Stimulated activated CD4-positive, alpha-beta T cell treated with anti-CD3 and anti-CD28 coated beads, Interleukin-1b, Interleukin-23, amount 100 ng/mL, for 48 hours (primary cell): Measurements from ENCODE around the gene CD33.
"Not testable (repeated sequence)": the region's sequence is repeated elsewhere in the genome, so short reads cannot be mapped to it uniquely, and the experiment has no call there.

Experiments used
- DNase-seq: peaks from one replicate; pipeline ENCODE4 v3.0.0-alpha.2; 2020

The CD33 gene

GRCh38 chr19:51224898-51225393, at the start of gene CD33:
Gene CD33, plus strand, starts transcription at chr19:51225080. Its CDS starts 39 bp downstream, at chr19:51225119.
- DNase-seq: not testable (repeated sequence)

- no peak for DNase-seq
Observed at GRCh38 chr19:51179256-51179655, 45.6 kb upstream of the CD33 start.

- no peak for DNase-seq
Observed at GRCh38 chr19:51181377-51181912, 43.4 kb upstream of the CD33 start.

GRCh38 chr19:51181913-51182419, 42.9 kb upstream of the CD33 start:
- DNase-seq: peak; percentile 44

GRCh38 chr19:51183629-51184028, 41.3 kb upstream of the CD33 start:
- DNase-seq: no peak

GRCh38 chr19:51185069-51185867, 39.6 kb upstream of the CD33 start:
- DNase-seq: no peak

GRCh38 chr19:51185868-51186215, 39.0 kb upstream of the CD33 start:
- DNase-seq: no peak

- DNase-seq: no peak
Observed at GRCh38 chr19:51186323-51186722, 38.6 kb upstream of the CD33 start.

- DNase-seq: no peak
Observed at GRCh38 chr19:51187395-51188226, 37.3 kb upstream of the CD33 start.

GRCh38 chr19:51188227-51188559, 36.7 kb upstream of the CD33 start:
- DNase-seq: no peak

- no peak for DNase-seq
Observed at GRCh38 chr19:51192689-51193088, 32.2 kb upstream of the CD33 start.

- DNase-seq: no peak
Observed at GRCh38 chr19:51194527-51195315, 30.2 kb upstream of the CD33 start.

GRCh38 chr19:51195316-51195586, 29.6 kb upstream of the CD33 start:
- no peak for DNase-seq

GRCh38 chr19:51195616-51196015, 29.3 kb upstream of the CD33 start:
- DNase-seq: no peak

GRCh38 chr19:51196181-51196580, 28.7 kb upstream of the CD33 start:
- DNase-seq: no peak

GRCh38 chr19:51198641-51199040, 26.2 kb upstream of the CD33 start:
- no peak for DNase-seq

- DNase-seq: no peak
Observed at GRCh38 chr19:51200071-51200666, 24.7 kb upstream of the CD33 start.

GRCh38 chr19:51201712-51202111, 23.2 kb upstream of the CD33 start:
- no peak for DNase-seq

- no peak for DNase-seq
Observed at GRCh38 chr19:51203916-51204315, 21.0 kb upstream of the CD33 start.

- no peak for DNase-seq
Observed at GRCh38 chr19:51204321-51204720, 20.6 kb upstream of the CD33 start.

GRCh38 chr19:51207747-51208146, 17.1 kb upstream of the CD33 start:
- DNase-seq: no peak

- no peak for DNase-seq
Observed at GRCh38 chr19:51210191-51210784, 14.6 kb upstream of the CD33 start.
